NCI-H187 treated with DMSO at 0.1 percent for 48 hours (cell line): ENCODE results near the gene ZNF556.
A peak's percentile ranks its signal among the peaks of the same experiment; 100 is the strongest.

Source experiments
- DNase-seq: peaks from one replicate; lab custom pipeline; 2025; lab: John Stamatoyannopoulos, UW

The ZNF556 gene

DNA sequence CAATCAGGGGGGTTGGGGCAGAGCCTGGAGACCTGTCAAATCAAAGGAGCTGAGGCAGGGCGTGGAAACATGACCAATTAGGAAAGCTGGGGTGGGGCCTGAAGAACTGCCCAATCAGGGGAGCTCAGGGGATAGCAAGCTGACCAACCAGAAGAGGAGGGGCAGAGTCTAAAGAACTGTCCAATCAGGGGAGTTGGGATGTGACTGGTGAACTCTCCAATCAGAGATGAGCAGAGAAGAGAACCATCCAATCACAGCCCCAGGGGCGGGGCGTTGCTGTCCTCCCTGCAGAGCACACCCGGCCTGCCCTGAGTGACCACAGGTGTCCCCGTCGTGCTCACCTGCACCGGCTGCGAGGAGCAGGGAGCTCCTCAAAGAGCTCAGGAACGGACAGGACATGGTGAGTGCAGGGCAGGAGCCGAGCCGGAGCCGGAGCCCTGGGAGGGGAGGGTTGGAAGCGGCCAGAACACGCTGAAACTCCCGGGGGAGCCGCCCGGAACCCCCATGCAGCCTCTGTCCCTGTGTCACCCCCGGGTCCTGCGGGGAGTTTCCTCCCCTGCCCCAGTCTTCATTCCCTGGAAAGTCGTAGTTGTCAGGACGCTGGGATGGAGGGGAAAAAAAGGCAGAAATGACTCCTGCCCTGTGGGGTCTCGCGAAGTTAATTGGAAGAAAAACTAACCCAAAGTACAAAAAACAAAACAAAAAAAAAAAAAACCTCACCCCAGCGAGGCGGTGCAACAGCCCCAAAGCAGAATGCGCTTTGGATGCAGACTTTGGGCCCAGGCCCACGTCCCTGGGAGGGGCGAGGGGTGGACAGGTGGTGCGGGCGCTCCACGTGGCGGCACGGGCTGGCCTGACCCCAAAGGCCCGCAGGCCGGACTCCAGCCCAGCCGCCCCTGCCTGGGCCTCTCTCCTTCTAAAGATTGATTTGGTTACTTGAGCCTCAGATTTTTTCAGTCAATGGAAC lies at the start of gene ZNF556:
Gene ZNF556 (plus strand): TSS at position 311 of the 967 bp plus-strand sequence. CDS start 87 bp downstream, at position 398.
- no peak for DNase-seq

DNA sequence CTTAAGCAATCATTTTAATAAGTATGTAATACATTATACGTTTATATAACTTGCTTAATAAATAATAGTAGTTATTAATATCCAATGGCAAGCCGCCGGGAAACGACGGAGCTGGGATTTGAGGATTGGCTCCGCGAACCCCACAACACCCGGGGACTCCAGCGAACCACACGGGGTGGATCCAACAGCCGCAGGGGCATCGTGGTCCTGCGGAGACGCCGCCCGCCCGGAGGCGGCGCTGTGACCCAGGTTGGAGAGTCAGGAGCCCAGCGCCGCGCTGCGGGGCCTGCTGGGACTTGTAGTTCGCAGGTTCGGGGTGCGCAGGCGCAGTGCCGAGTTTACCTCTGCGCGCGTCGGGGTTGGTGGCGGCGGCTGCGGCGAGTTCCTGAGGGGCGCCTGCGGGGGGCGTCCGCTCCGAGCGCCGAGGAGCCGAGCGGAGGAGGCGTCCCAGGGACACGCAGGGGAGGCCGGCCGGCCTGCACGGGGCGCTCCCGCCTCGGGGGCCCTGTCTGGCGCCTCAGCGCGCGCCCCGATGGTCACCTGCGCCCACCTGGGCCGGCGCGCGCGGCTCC lies 47.5 kb upstream of the ZNF556 start, which contains the start of gene ZNF554:
Gene ZNF554 (plus strand): TSS at position 329 of the 572 bp plus-strand sequence. CDS start 204 bp downstream, at position 533.
- peak; percentile 68 for DNase-seq

DNA sequence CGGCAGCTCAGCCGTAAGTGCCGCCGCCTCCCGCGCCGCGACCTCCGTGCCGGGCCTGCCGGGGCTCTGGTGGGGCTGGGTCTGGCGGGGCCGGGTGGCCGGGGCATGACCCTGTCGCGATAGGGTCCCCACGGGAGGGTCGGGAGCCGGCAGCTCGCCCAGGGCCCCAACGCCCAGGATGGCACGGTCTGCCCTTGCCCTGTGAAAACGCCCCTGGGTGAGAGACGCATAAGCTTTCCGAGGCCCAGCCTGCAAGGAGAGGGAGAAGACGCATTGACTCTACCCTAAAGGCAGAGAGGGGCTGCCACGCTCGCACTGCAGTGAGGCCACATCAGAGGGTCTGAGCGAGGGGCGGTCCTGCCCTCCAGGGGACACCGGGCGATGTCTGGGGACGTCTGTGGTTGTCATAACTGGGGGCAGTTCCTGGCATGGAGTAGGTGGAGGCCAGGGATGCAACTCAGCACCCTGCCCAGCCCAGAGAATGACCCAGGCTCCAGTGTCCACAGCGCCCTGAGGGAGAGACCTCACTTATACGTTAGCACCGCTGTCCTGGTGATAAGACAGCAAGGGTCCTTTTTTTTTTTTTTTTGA lies 46.9 kb upstream of the ZNF556 start:
- DNase-seq: no peak

DNA sequence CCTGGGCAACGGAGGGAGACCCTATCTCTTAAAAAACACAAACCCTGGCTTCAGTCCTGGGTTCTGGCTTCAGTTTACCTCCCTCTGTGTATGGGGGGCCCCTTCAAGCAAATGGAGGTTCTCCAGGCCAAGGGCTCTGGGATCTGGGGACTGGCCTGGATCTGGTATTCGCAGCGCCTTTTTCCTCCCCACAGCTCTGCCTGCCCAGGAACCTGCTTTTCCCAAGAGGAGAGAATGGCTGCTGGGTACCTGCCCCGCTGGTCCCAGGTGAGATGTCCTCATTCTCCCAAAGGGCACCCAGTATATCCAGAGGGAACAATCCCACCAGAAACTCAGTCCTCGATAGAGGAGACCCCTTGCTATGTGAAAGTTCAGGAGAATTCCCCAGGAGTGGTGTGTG lies 44.3 kb upstream of the ZNF556 start:
- no peak for DNase-seq

DNA sequence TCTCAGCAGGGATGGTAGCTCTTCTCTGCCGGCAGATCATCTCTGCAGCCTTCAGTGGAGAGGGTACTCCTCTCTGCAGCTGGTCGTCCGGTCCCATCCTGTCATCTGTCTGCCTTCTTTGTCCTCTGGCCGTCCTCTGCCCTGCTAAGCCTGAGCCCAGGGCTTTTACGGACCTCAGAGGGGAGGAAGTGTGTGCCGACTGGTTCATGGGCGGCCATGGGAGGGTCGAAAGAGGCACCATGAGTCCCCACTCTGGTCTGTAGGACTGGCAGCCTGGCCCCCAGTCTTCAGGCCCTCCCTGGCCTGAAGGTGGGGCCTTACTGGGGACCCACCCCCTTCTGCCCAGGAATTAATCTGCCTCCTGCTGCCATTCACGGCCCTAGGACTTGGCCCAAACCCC lies 43.5 kb upstream of the ZNF556 start:
- DNase-seq: no peak

DNA sequence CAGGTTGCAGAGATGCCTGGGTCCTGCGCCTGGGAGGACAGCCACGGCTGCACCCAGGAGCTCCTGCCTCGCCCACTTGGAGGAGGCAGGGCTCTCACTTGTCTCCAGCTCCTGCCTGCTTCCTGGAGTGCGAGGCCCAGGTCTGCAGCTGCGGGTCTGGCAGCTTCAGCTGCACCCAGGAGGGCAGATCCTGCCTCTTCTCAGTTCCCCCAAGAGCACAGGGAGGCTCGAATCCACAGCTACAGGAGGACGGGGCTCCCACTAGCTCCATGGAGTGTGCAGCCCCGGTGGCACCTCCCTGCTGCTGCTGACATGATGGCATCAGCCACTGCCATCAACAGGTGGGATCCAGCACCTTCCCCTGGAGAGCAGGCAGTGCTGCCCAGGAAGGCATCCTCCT lies 43.0 kb upstream of the ZNF556 start:
- no peak for DNase-seq

DNA sequence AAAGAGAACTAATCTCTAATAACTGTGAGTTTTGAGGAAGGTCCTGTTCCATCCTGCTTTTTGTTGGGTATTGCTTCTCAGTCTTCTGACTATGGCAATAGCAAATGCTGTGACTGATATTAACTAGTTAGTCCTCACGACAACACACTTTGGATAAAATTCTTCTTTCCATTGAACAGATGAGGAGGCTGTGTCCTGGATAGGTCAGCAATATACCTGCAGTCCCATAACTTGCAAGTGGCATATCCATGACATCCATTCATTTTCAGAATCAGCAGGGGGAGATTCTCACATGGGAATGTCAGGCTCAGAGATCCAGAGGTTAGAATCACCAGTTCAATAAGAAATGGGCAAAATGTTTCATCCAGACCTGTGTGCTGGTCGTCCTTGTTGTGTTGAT lies 40.1 kb upstream of the ZNF556 start:
- no peak for DNase-seq

DNA sequence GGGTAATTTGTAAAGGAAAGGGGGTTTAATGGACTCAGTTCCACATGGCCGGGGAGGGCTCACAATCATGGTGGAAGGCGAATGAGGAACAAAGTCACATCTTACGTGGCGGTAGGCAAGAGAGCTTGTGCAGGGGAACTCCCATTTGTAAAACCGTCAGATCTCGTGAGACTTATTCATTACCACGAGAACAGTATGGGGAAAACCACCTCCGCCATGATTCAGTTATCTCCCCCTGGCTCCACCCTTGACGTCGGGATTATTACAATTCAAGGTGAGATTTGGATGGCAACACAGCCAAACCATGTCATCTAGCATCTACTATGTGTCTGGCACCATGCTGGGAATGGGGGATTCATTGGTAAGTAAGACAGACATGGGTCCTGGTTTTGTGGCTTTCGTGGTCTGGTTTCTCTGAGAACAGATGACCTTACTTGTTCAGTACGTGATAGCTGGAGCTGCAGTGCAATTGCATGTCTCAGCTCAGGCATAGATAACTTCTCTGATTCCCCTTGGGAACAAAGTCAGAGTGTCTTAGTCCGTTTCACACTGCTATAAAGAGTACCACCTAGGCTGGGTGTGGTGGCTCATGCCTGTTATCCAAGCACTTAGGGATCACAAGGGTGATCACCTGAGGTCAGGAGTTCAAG lies 39.2 kb upstream of the ZNF556 start:
- DNase-seq: no peak

DNA sequence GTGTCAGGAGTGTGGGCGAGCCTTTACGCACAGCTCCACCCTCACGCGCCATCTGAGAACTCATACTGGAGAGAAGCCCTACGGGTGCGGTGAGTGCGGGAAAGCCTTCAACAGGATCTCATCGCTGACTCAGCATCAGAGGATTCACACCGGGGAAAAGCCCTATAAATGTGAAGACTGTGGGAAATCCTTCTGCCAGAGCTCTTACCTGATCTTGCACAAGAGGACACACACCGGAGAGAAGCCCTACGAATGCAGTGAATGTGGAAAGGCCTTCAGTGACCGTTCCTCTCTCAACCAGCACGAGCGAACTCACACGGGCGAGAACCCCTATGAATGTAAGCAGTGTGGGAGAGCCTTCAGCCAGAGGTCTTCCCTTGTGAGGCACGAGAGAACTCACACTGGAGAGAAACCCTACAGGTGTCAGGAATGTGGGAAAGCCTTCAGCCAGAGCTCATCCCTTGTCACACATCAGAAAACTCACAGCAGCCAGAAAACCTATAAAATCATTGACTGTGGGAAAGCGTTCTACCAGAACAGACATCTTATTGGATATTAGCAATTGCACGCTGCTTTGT lies 32.8 kb upstream of the ZNF556 start:
- no peak for DNase-seq

DNA sequence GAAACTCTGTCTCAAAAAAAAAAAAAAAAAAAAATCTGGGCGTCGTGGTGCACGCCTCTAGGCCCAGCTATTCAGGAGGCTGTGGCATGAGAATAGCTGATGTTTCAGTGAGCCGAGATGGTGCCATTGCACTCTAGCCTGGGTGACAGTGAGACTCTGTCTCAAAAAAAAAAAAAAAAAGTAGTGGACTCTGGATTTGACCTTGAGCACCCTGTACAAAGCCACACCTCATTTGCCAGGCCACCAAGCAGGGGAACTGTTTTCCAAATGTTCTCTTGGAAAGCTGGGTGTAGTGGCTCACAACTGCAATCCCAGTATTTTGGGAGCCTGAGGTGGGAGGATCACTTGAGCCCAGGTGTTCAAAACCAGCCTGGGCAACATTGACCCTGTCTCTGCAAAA lies 29.7 kb upstream of the ZNF556 start:
- DNase-seq: no peak

DNA sequence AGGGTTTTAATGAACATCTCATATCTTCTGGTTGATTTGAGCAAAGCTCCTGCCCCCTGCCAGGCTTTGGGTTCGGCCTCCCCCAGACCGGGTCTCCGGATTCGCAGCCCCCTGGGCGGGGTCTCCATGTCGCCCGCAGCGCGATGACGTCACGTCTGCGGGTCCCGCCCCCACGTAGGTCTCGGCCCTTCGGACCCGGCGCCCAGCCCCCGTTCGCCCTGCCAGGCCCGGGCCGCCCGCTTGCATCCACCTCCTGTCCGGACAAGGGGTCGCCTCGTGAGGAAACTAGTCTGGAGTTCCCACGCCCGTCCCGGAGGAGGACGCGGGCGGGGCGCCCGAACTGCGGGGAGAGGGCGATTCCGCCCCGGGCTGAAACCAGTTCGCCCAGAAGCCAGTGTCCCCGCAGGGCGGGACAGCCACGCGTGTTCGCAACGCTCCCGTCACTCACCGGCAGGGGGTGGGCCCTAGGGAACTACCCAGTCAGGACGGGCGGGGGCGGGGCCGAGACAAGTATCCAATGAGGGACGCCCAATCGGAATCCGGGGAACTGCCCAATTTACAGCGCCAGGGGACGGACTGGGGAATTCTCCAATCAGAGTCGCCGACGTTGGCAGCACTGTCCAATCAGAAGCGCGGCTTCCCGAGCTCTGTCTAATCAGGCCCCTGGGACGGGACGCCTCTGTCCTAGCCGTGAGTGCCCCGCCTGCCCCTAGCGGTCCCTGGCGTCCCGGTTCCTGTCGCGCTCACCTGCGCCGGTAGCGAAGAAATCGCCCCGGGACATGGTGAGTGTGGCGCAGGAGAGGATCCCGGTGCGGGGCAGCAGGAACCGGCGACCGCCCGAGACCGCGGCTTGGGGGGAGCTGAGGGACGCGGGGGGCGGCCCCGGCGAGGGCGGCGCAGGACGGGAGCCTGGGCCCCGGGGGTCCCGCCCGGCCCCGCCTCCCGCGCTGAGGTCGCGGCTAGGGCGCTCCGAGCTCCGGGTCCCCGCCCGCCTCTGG lies 26.0 kb upstream of the ZNF556 start, which contains the start of gene ZNF555:
Gene ZNF555 (plus strand): TSS at position 682 of the 998 bp plus-strand sequence. CDS start 98 bp downstream, at position 780.
- DNase-seq: peak; percentile 95

DNA sequence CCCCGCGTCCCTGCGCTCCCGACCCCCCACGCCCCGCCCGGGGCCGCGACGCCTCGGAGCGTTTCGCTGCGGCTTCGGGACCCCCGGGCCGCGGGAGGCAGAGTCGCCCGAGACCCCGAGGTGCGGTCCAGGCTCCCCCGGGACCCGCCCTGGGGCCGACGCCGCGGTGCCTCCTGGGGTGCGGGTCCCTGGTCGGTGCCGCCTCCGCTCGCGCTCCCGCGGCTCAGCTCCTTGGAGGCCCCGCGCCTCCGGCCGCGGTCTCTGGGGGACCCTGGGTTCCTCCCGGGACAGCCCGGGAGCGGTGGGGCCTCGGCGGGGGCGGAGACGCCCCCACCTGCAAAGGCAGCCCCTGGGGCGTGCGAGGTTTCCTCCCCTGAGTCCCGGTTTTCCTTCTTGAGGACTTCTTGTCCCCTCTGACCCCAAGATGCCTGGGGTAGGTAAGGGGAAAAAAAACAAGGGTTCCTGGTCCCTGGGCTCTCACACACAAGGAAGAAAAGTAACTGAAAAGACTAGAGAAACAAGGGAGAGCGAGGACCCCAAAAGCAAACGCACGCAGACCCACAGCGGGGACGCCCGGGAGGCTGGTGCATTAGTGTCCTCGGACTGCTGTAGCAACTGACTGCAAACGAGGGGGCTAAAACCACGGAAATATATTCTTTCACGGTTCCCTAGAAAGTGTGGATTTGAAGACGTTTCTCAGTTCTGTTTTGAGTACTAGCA lies 25.1 kb upstream of the ZNF556 start:
- no peak for DNase-seq

DNA sequence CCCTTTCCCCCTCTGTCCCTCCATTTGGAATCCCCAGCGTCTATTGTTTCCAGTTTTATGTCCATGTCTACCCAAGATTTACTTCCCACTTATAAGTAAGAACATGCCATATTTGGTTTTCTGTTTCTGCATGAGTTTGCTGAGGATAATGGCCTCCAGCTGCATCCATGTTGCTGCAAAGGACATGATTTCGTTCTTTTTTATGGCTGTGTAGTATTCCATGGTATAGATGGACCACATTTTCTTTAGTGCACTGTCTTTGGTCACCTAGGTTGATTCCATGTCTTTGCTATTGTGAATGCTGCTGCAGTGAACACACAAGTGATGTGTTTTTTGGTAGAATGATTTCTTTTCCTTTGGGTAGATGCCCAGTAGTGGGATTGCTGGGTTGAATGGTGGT lies 22.0 kb upstream of the ZNF556 start:
- no peak for DNase-seq

DNA sequence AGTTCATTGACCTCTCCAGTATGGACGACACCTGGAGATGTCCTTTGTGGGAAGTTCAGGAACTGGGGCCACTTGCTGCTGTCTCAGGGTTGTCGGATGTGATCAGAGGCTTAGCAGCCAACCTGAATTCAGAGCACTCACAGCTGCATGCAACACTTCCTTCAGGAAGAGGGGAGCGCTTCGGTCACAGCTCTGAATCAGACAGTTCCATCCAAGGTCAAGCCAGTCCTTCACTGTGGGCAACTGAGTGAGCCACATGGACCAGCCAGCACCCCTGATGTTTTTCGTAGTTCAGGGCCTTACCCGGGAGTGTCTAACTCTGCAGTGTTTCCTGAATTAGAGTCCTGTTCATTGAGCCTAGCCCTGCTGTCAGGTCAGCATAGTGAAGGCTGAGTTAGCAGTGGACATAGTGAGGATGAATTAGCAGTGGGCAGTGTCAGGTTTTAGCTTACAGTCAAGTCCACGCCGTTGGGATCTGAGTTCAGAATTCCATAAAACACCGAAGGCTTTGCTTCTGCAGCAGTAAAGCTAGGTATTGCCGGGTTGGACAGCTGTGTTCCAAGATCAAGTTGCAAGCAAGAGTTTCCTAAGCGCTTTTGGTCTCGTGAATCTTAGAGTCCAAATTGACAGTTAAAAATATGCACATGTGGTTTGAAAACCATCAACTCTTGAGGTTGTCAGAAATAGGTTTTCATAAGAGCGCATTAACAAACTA lies 20.8 kb upstream of the ZNF556 start:
- no peak for DNase-seq

DNA sequence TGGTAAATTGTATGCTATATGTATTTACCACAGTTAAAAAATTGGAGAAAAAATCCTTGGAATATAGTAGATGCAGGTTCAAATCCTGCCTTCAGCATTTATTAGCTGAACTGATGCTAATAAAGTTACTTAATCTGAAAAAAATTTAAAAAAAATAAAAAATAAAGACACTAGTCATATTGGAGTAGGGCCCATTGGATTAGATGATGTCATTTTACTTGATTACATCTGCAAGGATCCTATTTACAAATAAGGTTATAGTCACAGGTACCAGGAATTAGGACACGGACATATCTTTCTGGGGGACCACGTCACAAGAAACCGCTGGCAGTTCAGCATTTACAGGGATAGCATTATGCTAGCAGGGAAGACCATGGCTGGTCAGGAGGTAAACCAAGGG lies 19.6 kb upstream of the ZNF556 start:
- DNase-seq: no peak

DNA sequence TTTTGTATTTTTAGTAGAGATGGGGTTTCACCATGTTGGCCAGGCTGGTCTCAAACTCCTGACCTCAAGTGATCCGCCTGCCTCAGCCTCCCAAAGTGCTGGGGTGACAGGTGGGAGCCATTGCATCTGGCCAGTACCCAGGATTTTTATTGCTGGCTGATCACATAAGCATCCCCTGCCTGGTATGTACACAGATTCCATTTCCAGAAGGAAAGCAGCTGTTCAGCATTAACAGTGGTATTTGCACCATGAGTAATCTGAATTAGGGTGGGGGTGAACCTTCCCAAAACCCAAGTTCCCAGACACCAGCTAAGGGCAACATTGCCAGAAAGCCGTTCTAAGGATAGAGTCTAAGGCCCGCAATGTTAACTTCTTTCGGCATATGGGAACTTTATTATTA lies 18.5 kb upstream of the ZNF556 start:
- DNase-seq: no peak

DNA sequence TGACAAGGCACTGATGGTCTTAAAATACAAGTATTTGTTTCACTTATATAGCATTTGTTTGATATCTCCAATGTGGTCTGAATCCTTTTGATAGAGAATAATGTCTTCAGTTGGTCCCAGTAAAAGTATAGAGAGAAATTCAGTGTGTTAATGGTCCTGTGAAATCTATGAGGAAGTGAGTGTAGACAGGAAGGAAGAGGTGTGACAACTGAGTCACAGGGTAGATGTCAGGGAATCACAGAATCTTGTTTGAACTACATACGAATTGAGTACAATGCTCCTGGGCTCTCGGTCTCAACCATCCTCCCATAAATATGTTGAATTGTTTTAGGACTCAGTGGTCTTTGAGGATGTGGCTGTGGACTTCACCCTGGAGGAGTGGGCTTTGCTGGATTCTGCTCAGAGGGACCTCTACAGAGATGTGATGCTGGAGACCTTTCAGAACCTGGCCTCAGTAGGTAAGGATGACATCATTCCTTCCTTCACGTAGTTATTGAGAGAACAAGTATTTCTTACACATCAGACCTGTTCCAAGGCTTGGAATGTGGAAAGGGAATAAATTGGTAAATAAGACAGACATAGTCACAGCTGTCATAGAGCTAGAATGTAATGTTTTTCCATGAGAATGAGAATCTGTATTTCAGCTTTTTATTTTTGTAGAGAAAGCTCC lies 16.7 kb upstream of the ZNF556 start:
- DNase-seq: no peak

DNA sequence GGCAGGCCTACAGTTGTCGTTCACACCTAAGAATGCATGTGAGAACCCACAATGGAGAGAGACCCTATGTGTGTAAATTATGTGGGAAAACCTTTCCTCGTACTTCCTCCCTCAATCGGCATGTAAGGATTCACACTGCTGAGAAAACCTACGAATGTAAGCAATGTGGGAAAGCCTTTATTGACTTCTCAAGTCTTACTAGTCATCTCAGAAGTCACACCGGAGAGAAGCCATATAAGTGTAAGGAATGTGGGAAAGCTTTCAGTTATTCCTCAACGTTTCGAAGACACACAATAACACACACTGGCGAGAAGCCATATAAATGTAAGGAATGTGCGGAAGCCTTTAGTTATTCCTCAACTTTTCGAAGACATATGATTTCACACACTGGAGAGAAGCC lies 14.5 kb upstream of the ZNF556 start:
- DNase-seq: no peak
